ENCODE measurements around the gene HDAC1. TPM values are rescaled to one million over a fixed set of nuclear protein-coding genes. Genes with fewer than 3 reads are reported as not detected.

HDAC1 gene
- total and polyA plus RNA-seq, 2 of the 8 experiments (the other 6 are each of a cell fraction or from before 2014, with no cell fraction given) = 111 to 125 TPM

DNA sequence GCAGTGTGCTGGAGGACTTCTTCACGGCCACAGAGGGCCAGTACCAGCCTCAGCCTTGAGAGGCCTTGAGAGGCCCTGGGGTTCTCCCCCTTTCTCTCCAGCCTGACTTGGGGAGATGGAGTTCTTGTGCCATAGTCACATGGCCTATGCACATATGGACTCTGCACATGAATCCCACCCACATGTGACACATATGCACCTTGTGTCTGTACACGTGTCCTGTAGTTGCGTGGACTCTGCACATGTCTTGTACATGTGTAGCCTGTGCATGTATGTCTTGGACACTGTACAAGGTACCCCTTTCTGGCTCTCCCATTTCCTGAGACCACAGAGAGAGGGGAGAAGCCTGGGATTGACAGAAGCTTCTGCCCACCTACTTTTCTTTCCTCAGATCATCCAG, 6.2 kb upstream of the HDAC1 start:
- H3K27ac ChIP-seq (ENCODE audit: low read depth, low read length) = no peak overlapping the region
- no peak overlapping the region for H2BK5ac ChIP-seq (ENCODE audit: low read depth, low read length)
- H2AFZ ChIP-seq (ENCODE audit: low read length) = no peak overlapping the region
- 91% methylated on average over 3 of the region's 3 CpGs; no CpG with 5 or more reads in 1 of the 2 experiments for WGBS, 2 experiments (ENCODE audit: extremely low coverage in 1 of 2, insufficient coverage in 1 of 2, insufficient read length in 1 of 2, insufficient replicate concordance in 2 of 2, low coverage in 1 of 2, low lambda C conversion rate in 2 of 2, missing lambda C conversion rate in 1 of 2)
- no peak for FAIRE-seq
- H4K5ac ChIP-seq (ENCODE audit: insufficient read length, low read depth, low read length) = no peak overlapping the region
- H3K36me3 ChIP-seq (ENCODE audit: control insufficient read depth in 2 of 4, insufficient read depth in 4 of 4, low read length in 3 of 4) = peaks cover 0 to 4% (median 1%) of the 10 kb centered on the region in 4 experiments; a peak in 1 of 8 replicates
- no peak overlapping the region for H2BK20ac ChIP-seq (ENCODE audit: low read length)
- H3K27me3 ChIP-seq (replicated peaks in 1 of 4; ENCODE audit: control insufficient read depth in 3 of 4, extremely low read depth in 1 of 4, insufficient read depth in 3 of 4, low read length in 3 of 4) = no peaks in the 10 kb centered on the region
- H3K79me2 ChIP-seq (ENCODE audit: control insufficient read depth in 1 of 2, insufficient read depth in 2 of 2, low read length in 2 of 2) = no peaks in the 10 kb centered on the region
- no peaks in the 10 kb centered on the region for H3K23me2 ChIP-seq (ENCODE audit: low read depth, low read length)
- H4K91ac ChIP-seq (replicated peaks; ENCODE audit: insufficient read length, low read length) = no peak overlapping the region
- H3K14ac ChIP-seq (ENCODE audit: insufficient read length) = no peak overlapping the region
- no peak overlapping the region for H2BK12ac ChIP-seq (ENCODE audit: low read depth, low read length)
- POLR2A ChIA-PET (ENCODE audit: partially characterized antibody) = interaction anchor here (0.8 kb wide), 1 partner anchor 46 kb away, joined by 3 read pairs; no protein-coding TSS in a partner anchor
- H3K4me1 ChIP-seq (replicated peaks in 1 of 4; ENCODE audit: control insufficient read depth in 3 of 4, insufficient read depth in 4 of 4, low read length in 3 of 4) = no peaks in the 10 kb centered on the region
- H3K23ac ChIP-seq (ENCODE audit: insufficient read length) = no peak overlapping the region
- CTCF ChIA-PET (ENCODE audit: partially characterized antibody) = interaction anchor here (0.5 kb wide), 1 partner anchor 144 kb away, joined by 3 read pairs; no protein-coding TSS in a partner anchor
- H2AK5ac ChIP-seq (ENCODE audit: low read depth, low read length) = no peak overlapping the region
- H3K18ac ChIP-seq (ENCODE audit: extremely low read depth, low read length) = no peak overlapping the region
- H4K20me1 ChIP-seq (replicated peaks in 1 of 2; ENCODE audit: control insufficient read depth in 1 of 2, insufficient read depth in 2 of 2, low read length in 2 of 2) = no peaks in the 10 kb centered on the region
- H3K9ac ChIP-seq (replicated peaks in 1 of 4; ENCODE audit: extremely low read depth in 1 of 4, low read depth in 3 of 4, low read length in 3 of 4) = no peak overlapping the region
- H3K4me2 ChIP-seq (ENCODE audit: insufficient read depth in 1 of 2, low read depth in 2 of 2, low read length in 2 of 2) = no peak overlapping the region
- H2BK15ac ChIP-seq (ENCODE audit: low read length) = no peak overlapping the region
- no peak overlapping the region for H2BK120ac ChIP-seq (replicated peaks; ENCODE audit: low read depth, low read length)
- DNase-seq (ENCODE audit: low read depth in 1 of 2, low spot score in 2 of 2) = no peak
- H3K9me3 ChIP-seq (ENCODE audit: insufficient read depth in 2 of 2, low read depth in 1 of 2, low read length in 1 of 2) = no peaks in the 10 kb centered on the region
- no peak overlapping the region for H3K4me3 ChIP-seq (ENCODE audit: extremely low read depth in 1 of 4, insufficient read depth in 2 of 4, low read depth in 3 of 4, low read length in 4 of 4)
- H3K79me1 ChIP-seq (ENCODE audit: low read depth, low read length) = no peaks in the 10 kb centered on the region
- H3K56ac ChIP-seq (replicated peaks; ENCODE audit: insufficient read length, low read depth, low read length) = no peak overlapping the region
- H3K4ac ChIP-seq (replicated peaks; ENCODE audit: insufficient read length, low read depth, low read length) = no peak overlapping the region
- no peak overlapping the region for H4K8ac ChIP-seq (ENCODE audit: extremely low read depth, insufficient read depth, low read length)
- TF ChIP-seq SP2 (IDR thresholded peaks at IDR 0.05; ENCODE audit: low read length) = no peak
- no peak for TF ChIP-seq SP1 (IDR thresholded peaks at IDR 0.05; ENCODE audit: low read depth, low read length)
- TF ChIP-seq, protein P1, sequence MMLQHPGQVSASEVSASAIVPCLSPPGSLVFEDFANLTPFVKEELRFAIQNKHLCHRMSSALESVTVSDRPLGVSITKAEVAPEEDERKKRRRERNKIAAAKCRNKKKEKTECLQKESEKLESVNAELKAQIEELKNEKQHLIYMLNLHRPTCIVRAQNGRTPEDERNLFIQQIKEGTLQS (IDR thresholded peaks at IDR 0.05; ENCODE audit: insufficient read depth, low read depth, low read length) = no peak
- no peak for TF ChIP-seq SIRT6 (IDR thresholded peaks at IDR 0.05; ENCODE audit: low read length)
- TF ChIP-seq RNF2 (IDR thresholded peaks at IDR 0.05; ENCODE audit: borderline replicate concordance, low read depth, low read length, missing control alignments, poor library complexity, severe bottlenecking) = no peak
- no peak for TF ChIP-seq BRCA1 (IDR thresholded peaks at IDR 0.05; ENCODE audit: low read depth, low read length)
- TF ChIP-seq SUZ12 (IDR thresholded peaks at IDR 0.05; ENCODE audit: low read length) = no peak
- TF ChIP-seq CBX5 (IDR thresholded peaks at IDR 0.05; ENCODE audit: low read depth, low read length) = no peak
- no peak for TF ChIP-seq EGR1 (IDR thresholded peaks at IDR 0.05; ENCODE audit: borderline replicate concordance, low read depth, low read length)
- no peak for TF ChIP-seq TEAD4 (IDR thresholded peaks at IDR 0.05; ENCODE audit: low read depth, low read length)
- TF ChIP-seq, protein P2, sequence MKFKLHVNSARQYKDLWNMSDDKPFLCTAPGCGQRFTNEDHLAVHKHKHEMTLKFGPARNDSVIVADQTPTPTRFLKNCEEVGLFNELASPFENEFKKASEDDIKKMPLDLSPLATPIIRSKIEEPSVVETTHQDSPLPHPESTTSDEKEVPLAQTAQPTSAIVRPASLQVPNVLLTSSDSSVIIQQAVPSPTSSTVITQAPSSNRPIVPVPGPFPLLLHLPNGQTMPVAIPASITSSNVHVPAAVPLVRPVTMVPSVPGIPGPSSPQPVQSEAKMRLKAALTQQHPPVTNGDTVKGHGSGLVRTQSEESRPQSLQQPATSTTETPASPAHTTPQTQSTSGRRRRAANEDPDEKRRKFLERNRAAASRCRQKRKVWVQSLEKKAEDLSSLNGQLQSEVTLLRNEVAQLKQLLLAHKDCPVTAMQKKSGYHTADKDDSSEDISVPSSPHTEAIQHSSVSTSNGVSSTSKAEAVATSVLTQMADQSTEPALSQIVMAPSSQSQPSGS (IDR thresholded peaks at IDR 0.05; ENCODE audit: low read length) = no peak
- TF ChIP-seq KDM4A (IDR thresholded peaks at IDR 0.05; ENCODE audit: low read depth, low read length, severe bottlenecking) = no peak
